Stimulated activated CD8-positive, alpha-beta memory T cell treated with anti-CD3 and anti-CD28 coated beads, Interleukin-2, amount 100 ng/mL, for 48 hours (primary cell): ENCODE measurements around the gene ZNF267.
"Not testable (repeated sequence)": the region's sequence is repeated elsewhere in the genome, so short reads cannot be mapped to it uniquely, and the experiment has no call there.

Experiments used
- DNase-seq, 2 donors: peaks; one replicate each; pipeline ENCODE4 v3.0.0-alpha.2; 2020; ENCODE audit warnings: low read depth in 2 of 2

ZNF267 gene

DNA sequence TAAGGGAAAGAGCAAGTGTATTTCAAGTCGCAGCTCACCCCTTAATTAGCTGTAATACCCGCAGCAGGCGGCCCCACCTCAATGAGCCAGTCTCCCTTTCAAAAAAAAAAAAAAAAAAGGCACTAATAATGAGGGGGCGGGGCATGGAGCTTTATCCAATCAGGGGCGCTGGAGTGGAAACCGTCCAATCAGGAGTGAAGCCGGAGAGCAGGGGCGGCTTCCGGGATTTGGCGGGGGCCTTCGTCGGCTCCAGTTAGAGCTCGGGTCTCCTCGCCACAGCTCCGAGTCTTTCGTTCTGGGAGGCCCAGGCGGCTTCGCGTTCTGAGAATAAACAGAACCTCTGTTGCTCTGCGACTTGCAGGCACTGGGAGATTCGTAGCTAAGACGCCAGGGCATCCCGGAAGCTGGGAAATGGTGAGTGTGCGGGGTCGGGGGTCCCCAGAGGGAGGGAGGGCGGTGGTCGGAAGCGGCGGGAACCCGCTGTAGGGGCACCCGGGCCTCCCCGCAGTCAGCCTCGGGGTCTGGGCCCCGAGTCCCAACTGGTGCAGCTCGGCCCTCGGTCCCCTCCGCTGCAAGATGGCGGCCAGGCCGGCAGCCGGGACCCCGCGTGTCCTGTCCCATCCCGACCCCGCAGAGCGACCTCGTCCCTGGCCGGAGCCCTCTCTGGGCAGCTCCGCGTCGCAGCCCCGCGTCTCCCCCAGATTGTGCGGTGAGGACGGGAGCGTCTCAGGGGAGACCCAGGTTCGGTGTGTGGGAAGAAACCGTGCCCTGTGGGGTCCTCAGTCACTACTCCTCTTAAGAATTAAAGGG is at the start of gene ZNF267:
ZNF267 (plus strand) TSS at position 252 of the 810 bp plus-strand sequence; CDS start at position 412, 160 bp downstream.
- DNase-seq: peak; percentile 81 to 86

DNA sequence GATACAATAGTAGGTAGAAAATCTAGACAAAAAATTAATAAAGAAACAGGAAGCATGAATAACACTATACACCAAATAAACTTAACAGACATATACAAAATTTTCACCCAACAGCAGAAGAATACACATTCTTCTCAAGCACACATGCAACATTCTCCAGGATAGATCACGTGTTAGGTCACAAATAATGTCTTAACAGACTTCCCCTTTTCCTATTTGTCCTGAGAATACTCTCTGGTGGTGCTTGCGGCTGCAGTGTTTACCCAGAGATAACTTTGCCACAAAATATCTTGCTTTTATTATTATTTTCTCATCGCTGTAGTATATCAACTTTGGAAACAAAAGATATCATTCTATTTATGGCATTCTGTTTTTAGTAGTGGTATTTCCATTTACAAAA is 40.6 kb upstream of the ZNF267 start:
- no peak for DNase-seq

DNA sequence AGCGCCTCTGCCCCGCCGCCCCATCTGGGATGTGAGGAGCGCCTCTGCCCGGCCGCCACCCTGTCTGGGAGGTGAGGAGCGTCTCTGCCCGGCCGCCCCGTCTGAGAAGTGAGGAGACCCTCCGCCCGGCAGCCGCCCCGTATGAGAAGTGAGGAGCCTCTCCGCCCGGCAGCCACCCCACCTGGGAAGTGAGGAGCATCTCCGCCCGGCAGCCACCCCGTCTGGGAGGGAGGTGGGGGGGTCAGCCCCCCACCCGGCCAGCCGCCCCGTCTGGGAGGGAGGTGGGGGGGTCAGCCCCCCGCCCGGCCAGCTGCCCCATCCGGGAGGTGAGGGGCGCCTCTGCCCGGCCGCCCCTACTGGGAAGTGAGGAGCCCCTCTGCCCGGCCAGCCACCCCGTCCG is 37.2 kb upstream of the ZNF267 start:
- not testable (repeated sequence) for DNase-seq

DNA sequence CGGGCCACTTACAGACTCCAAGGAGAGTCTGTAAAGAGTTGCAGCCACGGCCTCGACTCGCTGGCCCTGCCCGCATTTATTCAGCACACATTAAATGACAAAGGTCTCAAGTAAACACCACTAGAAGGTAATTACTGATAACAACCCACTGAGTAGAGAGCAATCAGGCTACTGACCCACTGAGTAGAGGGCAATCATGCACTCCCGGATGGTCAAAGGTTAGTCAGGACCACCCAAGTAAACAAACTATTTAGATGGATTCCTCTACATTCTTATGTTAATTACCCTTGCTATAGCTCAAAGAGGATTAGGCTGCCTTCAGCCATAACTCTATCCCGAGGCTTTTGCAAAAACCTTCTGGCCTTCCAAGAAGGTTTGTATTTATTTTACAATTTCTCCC is 30.7 kb upstream of the ZNF267 start:
- DNase-seq: no peak

DNA sequence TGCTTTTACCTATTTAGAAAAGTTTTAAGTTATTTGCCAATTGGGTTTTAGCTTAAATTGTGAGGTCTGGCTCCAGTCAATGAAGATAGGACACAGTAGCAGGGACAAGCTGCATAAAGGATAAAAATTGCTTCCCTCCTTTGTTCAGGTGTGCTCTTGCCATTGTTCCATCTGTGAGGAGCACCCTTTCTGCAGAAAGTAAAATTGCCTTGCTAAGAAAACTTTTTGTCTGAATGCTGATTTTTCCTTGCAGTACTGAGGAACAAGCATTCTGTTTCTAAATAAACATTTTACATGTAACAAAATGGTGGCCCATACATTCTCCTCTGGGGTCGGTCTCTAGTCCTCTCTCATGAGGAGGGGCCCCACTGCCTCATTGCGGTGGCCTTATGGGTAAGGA is 25.0 kb upstream of the ZNF267 start:
- not testable (repeated sequence) for DNase-seq

DNA sequence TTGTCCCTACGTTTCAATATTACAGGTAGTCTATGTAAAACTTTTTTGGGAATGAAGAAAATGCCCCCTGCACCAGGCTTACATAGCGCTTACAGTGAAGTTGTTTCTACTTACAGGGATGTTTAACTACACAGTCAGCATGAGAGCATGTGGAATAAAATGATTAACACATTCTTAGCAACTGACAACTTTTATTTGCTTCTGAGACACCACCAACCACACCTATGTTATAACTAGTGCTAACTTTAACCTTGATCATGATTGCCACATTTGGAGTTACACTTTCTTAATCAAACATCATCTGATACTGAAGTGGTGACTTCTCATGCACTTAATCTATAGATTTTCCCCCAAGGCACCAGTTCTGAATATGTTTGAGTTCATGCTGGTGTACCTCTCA is 20.3 kb upstream of the ZNF267 start:
- no peak for DNase-seq

DNA sequence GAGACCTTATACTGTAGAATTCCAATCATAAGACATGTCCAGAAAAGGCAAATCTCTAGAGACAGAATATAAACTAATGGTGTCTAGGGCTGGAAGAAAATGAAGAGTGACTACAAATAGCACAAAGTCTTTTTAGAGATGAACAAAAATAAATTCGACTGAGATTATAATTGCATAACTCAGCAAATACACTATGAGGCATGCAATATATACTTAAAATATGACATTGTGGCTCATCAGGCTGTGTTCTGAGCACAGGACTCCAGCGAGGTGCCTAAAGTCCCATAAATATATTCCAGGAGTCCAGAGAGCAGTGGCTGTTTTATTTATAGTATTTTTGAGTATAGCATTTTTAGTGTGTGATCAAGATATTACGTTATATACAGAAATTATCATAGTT is 13.1 kb upstream of the ZNF267 start:
- no peak for DNase-seq

DNA sequence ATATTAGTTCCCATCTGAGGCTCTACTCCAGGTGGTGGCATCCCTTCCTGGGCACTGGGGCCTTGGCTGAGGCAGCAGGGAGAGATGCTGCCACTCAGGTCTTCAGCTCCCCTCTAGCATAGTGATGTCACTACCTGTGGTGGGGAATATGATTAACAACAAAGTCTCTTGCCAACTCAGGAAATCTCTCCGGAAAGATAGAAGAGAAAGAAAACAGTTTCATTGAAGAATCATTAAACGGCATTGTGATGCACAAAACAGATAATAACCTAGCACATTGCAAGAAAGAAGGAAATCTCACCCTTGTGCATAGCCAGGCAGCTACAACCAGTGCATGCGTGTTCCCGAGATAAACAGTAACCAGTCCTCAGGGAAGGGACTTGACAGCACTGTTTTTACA is 12.2 kb upstream of the ZNF267 start:
- DNase-seq: no peak

DNA sequence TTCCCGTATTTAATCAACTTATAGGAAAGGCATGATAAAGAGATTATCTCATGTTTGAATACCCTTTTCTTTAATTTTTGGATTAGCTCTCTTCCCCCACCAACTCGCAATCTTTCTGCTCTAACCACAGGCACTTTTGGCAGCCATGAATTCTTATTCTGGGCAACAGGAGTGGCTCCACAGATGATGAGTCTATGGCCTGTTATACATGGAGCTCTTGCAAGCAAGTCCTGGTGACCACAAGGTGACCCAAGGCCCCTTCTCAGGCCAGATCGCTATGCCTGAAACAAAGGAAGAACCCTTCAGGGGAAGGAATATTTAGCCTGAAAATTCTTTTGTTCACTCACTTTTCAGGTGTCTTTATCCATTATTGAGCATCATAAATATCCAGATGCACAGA is 10.8 kb upstream of the ZNF267 start:
- no peak for DNase-seq

DNA sequence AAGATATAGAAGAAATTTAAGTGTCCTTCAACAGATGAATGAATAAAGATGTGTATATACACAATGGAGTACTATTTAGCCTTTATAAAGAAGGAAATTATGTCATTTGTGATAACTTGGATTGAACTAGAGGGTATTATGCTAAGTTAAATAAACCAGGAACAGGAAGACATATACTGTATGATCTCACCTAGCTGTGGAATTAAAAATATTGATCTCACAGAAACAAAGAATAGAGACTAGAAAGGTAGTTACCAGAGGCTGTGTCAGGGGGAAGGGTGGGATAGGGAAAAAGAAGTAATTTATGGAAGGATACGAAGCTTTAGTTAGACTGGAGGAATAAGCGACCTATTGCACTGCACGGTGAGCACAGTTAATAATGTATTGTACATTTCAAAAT is 5.4 kb upstream of the ZNF267 start:
- DNase-seq: no peak

DNA sequence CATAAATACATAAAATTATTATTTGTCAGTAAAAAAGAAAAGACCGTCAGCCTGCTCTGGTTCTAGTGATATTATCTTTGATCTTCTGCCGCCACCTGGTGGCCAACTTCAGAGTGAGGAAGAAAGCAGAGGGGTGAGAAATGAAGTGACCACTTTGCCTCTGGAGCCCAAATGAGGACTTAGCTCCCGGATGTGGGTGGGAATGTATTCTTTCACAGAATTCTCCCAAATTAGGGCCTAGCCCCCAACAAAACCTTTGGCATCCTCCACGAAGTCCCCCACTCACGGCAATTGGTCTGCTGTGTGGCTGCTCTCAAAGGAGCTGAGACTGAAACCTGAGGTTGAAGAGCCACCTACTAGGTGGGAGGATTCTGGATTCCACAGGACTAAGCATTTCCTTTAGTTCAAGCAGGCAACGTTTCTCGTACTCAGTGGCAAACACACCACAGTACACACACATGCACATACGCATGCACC is 4.9 kb upstream of the ZNF267 start:
- DNase-seq: peak; percentile 57 to 66

DNA sequence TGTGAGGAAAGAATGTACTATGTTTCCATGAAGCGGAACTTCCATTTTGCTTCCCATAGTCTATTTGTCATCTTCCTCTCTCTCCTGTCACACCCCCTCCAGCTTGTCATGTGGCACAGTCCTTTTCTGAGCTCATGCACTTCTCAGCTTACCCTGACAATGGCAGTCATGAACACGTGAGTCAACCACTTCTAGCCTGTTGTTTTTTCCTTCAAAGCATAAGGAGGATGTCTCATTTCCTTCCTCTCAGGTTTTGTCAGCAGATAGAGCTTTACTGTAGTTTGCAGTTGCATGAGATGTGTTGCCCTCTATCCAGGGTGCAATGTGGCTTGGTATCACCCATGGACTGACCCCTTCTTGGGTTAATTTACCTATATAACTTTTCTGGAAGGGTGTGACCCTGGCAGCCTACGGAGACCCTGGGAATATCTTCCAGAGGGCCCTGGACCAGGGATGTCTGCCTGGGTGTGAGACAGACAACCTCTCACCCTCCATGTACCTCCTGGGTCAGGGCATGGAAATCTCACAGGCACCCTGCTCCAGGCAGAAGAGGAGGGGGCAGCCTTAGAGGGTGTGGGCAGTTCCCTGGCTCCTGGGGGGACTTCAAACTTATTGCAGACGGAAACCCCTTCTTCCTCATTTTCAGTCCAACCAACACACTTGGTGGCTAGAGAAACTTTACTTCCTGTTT is 4.0 kb upstream of the ZNF267 start:
- peak in 1 of 2 donors; percentile 49 for DNase-seq

DNA sequence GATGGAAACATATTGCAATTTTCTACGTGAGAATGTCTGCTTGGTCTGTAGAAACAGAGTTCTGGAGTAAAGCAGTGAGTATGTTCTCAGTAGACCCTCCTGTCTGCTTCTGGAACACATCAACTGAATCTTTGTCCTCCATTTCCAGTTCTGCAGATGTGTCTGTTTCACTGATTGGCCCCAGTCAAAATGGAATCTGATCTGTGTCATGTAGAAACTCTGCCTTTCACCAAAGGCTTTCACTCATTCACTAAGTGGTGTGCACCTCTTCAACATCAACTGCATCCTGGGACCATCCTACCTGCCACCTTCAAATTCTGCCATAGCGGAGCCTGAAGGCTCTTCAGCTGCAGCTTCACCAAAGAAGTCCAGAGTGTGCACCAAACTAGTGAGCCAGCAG is 2.8 kb upstream of the ZNF267 start:
- no peak for DNase-seq

DNA sequence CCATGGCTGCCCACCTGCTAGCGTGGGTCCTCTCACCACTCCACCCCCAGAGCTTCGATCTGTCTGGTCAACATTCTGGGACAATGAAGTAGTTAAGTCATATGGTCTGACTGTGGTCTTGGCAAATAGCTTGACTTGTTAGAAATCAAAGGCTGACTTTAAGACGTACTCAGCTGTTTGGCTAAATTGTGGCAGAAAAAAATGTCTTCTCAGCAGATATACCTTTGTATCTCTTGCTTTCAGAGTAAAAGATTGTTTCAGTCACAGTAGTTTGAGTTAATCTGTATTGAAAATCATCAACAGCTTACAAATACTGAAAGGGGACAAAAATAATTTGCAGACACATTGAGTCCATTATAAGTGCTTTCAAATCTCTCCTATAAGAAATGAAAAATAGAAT is 2.1 kb upstream of the ZNF267 start:
- no peak for DNase-seq

DNA sequence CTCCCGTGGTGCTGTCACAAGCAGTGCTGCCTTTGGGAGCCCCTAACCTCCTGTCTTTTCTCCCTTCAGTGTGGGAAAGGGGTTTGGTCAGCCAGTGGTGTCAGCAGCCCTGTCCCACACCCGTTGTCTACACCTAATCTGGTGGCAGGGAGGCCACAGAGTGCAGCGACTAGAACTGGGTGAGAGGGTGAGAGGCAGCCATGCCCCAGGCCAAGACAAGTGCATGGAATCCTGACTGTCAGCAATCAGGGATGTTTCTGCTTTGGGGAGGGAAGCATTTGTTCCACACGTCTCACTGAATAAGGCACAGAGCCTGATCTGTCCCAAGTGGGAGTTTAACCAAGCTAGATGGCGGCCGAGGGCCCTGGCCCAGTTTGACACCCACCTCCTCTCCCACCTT is 1.4 kb upstream of the ZNF267 start:
- DNase-seq: no peak

DNA sequence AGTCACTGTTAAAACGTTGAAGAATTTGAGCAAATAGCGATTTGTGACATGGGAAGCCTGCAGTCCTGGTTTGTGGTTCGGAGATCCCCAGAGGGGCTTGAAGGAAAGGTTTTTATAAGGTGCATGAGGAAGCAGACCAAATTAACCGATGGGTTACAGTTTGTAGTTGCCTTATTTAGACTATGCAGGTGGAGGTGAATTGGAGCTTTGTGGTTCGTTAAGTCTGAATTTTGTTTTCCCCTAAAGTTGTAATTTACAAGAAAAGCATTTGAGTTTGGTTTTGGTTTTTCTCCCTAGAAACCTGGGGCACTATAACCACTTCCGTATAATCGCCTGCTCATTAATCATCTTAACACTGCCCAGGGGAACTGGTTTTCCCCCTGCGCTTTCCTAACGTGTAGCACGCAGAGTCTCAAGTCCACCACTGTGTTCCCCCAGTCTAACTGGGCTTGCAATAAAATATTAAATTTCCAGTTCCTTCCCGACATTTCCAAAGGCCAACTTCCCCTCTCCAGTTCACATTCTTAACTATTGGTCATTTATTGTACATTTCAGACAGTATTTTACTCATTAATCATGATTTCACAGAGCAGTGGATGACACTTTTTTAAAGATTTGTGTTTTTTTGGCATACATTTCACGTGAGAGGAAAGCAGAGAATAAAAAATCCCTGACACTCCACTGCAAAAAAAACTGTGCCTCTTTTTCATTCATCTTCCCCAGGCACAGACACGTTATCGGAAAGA is 932 bp downstream of the ZNF267 start:
- DNase-seq: no peak

DNA sequence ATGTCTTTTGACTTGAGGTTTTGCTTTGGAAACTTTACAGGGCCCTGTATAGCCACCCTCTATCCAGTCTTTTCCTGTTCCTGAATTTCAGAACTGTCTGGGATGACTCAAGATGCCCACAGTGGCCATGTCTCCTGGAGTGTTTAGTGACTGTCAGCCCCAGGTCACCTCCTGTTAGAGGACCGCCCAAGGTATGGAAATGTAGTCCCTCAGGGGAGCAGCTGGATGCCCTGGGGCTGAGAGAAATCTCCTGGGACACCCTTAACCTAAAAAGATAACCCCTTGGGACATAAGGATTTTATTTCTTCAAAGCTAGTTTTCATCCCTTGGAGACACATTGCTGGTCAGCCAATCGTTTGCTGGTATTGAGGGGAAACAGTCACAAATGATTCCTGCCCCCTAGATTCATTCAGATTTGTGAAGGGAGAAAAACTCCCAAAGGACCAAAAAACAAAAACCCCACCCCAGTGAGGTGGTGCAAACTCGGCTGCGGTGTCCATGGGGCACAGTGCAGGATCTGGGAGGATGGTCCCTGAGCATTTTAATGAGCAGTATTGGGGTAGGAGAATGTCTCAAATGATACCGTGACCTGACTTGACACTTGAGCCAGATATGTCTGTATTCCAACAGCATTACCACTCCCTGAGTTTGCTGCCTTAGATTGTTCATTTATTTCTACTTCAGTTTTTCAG is 1.7 kb downstream of the ZNF267 start:
- no peak for DNase-seq

DNA sequence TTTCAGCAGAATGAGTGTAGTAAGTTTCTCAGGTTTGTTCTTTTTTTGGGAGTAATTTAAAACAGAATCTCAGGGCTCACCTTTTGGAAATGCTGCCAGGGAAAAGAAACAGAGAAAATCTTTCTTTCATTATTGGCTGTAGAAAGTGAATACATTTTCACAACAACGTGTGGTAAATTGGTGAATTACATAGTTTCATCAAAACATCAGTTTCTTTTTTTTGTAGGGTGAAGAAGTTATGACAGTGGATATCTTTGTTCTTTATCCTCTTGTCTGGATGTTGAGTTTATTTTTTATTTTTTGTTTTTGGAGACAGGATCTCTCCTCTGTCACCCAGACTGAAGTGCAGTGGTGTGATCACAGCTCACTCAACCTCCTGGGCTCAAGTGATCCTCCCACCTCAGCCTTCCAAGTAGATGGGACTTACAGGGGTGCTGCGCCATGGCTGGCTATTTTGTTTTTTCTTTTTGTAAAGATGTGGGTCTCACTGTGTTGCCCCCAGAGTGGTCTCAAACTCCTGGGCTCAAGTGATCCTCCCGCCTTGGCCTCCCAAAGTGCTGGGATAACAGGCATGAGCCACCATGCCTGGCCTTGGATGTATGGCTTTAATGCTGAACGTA is 2.4 kb downstream of the ZNF267 start:
- DNase-seq: no peak

DNA sequence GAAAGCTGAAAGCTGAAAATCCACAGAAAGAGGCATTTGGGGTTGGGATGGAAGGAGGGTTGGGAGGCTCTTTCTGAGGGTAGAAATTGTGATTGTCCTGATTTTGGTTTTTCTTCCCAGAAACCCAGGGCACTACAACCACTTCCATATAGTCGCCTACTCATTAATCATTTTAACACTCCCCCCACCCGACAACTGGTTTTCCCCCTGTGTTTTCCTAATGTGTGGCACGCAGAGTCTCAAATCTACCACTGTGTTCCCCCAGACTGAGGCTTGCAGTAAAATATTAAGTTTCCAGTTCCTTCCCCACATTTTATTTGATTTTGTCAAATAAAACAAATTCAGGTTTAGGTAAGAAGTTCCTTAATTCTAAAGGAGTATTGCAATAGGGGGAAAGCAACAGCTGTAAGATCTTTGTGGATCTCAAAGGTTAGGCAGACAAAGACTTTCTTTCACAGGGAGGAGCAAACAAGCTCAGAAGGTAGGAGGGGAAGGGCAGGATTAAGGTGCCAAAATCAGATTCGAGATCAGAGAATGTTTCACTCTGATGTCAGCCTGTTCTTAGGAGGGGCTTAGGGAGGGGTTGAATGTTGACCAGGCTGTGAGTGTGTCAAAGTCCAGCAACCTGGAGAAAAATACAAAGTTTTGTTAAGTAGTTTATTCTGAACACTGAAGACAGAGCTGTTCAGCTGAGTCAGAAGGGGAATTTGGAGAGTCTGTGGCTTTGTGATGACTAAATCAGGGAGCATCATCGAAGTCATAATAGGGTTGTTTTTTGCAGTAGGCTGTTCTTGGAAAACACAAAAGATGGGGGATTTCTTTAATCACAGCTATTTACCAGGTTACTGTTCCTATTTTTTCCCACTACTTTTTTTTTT is 3.6 kb downstream of the ZNF267 start:
- no peak for DNase-seq

DNA sequence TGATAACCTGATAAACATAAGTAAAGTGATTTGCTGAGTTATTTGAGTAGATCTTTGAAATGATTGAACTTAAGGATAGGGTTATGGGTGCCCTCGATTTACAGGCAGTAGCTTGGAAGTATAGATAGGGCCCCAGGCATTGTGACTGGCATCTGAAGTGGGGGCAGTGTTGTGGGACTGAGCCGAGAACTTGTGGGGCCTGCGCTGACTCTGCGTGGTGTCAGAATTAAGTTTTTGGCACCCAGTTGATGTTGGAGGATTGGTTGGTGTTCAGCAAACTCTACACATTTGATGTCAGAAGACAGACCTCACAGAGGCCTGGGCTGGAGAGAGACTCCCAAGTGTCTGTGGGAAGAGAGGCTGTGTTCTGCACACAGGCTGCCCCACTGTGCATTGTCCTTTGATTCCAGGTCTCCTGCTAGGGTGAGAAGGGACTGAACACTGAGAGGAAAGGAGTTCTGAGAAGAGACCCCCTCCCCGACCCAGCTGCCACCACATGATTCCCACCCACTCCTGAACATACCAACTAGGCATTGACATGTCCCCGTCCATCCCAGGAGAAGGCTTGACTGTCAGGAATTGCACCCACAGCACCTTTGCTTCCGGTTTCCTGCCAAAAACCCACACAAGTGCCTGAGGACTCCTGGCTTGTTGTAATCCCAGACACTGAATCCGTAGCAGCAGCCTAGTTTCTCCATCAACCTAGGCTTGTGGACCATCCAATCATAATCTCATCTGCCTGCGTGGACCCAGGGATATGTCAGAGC is 4.5 kb downstream of the ZNF267 start:
- DNase-seq: no peak
